HG03571 (cell line): ENCODE results near the gene TRIM72.
"Not testable (repeated sequence)": the region's sequence is repeated elsewhere in the genome, so short reads cannot be mapped to it uniquely, and the experiment has no call there.

Experiments
- ATAC-seq: cut with Tn5 transposase; IDR thresholded peaks from one replicate; pipeline ENCODE4 v1.9.1; 2021; ENCODE audit not compliant: unreplicated experiment

TRIM72 gene

DNA sequence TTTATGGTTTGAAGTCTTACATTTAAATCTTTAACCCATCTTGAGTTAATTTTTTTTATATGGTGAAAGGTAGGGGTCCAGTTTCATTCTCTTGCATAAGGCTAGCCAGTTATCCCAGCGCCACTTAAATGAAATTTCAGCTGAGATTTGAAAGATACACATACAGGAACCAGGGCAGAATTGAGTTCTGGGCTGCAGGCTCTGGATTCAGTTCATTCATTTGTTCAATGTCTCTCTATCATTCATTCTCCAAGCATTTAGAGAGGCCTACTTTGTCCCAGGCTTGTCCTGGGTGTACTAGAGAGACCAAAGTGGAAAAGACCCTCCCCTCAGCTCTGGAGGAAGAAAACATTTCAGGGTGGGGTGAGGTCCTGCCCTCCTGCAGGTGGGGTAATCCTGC lies 577 bp upstream of the TRIM72 start:
- ATAC-seq, result no peak

DNA sequence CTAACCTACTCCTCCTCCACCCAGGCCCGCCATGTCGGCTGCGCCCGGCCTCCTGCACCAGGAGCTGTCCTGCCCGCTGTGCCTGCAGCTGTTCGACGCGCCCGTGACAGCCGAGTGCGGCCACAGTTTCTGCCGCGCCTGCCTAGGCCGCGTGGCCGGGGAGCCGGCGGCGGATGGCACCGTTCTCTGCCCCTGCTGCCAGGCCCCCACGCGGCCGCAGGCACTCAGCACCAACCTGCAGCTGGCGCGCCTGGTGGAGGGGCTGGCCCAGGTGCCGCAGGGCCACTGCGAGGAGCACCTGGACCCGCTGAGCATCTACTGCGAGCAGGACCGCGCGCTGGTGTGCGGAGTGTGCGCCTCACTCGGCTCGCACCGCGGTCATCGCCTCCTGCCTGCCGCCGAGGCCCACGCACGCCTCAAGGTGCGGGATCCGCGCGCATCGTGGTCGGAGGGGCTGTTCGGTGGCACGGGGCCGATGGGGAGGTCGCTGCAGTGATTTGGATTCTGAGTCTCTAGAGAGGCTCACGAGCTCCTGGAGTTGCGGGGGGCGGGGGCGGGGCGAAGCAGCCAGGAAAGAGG lies 878 bp downstream of the TRIM72 start:
- ATAC-seq, result no peak

DNA sequence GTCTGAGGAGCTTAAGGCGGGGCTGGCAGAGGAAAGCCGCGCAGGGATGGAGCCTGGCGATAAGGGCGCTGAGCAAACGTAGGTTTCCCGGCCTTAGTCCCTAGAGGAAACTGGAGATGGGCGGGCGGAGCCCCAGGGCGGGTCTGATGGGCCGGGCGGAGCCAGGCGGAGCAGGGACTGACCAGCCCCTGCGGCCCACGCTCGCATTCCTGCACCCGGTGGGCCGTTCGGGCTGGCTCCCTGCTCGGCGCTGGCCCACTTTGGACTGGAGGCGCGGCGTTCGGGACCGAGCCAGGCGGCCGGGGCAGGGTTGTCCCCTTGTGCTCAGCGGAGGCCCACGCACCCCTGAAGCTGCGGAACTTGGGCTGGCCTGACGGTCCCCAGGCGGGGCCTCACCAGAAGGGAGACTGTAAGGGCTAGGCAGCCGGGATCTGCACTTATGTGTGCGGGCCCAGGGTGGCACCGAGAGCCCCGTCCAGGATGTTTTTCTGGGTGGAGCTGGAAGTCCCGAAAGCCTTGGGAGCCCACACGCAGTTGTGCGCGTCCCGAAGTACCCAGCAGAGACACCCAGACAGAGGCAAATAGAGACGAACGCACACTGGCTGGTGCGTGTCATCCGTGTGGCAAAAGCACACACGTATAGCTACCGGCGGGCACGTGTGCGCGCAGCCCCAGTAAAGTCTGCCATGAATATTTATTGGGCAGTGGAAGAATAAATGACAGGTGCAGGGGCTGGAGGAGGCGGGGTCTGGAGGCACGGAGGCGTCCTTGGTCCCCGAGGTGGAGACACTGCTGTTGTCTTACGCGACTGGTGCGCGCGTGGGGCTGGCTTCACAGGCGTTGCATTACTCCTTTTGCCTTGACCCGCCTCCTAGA lies 1.6 kb downstream of the TRIM72 start:
- no peak for ATAC-seq

DNA sequence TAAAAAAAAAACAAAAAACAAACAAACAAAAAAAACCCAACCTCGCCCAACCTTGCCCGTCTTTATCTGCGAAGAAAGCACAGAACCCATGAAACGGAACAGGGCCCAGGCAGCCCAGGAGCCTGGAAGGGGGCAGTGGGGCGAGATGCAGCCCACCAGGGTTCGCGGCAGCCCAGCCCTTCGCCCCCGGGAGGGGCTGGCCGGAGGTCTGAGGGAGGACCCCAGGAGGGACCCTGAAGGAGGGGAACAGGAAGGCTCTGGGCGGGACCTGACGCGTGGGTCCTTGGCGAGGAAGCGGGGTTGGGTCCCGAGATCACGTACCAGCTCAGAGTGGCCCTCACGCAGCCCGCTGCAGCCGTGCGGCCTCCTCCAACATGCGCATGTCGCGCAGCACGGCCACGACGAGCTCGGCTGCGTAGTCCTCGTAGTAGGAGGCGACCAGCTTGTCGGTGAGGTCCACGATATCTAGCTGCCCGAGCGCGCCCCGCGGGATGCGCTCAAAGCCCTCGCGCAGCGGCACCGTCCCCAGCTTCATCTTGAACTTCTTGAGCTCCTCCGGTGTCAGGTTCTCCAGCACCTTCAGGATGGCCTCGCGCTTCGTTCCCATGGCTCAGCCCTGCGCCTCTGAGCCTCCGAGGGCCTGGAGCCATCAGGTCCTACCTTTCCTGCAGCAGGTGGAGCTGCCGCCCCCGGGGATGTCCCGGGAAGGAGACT lies 2.7 kb downstream of the TRIM72 start, which contains the start of gene PYDC1:
Gene PYDC1 (minus strand): TSS at position 714 of the 714 bp plus-strand sequence. CDS start 107 bp downstream, at position 607.
- no peak for ATAC-seq

DNA sequence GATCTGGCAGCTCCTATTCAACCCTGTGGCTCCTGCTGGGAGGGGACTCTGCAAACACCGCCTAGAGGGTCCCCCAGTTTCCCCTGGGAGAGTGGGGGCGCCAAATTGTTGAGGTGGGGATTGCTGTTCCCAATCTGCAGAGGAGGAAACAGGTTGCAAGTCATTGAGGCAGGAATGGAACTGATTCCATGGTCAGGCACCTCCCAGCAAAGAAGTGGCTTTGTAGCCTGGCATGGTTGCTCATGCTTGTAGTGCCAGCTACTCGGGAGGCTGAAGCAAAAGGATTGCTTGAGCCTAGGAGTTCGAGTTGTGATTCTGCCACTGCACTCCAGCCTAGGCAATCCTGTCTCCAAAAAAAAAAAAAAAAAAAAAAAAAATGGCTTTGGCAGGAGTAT lies 3.2 kb downstream of the TRIM72 start:
- ATAC-seq, result no peak

DNA sequence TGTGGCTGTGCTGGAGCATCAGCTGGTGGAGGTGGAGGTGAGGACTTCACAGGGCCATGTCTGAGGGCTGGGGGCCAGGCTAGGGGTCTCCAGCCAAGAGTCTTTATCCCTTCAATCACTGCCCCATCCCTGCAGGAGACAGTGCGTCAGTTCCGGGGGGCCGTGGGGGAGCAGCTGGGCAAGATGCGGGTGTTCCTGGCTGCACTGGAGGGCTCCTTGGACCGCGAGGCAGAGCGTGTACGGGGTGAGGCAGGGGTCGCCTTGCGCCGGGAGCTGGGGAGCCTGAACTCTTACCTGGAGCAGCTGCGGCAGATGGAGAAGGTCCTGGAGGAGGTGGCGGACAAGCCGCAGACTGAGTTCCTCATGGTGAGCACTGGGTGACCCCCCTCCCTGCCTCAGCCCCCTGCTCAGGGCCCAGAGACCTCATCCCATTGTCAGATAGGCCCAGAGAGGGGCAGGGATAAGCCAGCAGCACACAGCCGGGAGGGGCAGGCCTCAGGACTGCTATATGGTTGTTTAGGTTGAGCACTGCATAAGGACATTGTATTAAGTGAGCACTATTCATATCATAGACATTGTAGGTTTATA lies 5.3 kb downstream of the TRIM72 start:
- ATAC-seq, result no peak

DNA sequence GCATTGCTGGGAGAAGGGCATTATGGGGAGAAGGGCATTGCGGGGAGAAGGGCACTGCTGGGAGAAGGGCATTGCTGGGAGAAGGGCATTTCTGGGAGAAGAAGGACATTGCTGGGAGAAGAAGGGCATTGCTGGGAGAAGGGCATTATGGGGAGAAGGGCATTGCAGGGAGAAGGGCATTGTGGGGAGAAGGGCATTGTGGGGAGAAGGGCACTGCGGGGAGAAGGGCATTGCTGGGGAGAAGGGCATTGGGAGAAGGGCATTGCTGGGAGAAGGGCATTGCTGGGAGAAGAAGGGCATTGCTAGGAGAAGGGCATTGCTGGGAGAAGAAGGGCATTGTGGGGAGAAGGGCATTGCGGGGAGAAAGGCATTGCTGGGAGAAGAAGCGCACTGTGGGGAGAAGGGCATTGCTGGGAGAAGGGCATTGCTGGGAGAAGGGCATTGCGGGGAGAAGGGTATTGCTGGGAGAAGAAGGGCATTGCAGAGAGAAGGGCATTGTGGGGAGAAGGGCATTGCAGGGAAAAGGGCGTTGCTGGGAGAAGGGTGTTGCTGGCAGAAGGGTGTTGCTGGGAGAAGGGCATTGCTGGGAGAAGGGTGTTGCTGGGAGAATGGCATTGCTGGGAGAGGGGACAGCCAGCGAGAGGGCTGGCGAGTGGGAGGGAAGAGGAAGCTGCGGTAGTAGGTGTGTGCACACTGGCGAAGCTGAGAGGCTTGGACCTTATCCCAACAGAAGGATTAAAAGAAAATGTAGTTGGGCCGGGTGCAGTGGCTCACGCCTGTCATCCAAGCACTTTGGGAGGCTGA lies 7.6 kb downstream of the TRIM72 start:
- ATAC-seq, result no peak

DNA sequence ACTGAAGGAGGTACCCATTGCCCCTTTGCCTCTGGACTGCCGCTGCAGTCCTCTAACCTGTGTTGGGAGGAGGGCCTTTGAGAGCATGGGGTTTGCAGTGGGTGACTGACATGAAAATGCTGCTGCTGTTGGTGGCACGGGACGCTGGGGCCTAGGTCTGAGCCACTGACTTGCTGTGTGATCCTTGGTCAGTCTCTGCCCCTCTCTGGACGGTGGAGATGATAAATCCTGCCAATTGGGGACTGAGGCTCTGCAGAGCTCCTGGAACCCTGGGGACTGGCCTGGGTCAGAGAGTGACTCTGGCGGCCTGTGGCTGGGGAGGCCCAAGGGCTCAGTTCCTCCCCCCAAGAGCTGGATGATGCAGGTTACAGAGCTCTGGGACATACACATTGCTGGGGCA lies 9.1 kb downstream of the TRIM72 start:
- no peak for ATAC-seq

DNA sequence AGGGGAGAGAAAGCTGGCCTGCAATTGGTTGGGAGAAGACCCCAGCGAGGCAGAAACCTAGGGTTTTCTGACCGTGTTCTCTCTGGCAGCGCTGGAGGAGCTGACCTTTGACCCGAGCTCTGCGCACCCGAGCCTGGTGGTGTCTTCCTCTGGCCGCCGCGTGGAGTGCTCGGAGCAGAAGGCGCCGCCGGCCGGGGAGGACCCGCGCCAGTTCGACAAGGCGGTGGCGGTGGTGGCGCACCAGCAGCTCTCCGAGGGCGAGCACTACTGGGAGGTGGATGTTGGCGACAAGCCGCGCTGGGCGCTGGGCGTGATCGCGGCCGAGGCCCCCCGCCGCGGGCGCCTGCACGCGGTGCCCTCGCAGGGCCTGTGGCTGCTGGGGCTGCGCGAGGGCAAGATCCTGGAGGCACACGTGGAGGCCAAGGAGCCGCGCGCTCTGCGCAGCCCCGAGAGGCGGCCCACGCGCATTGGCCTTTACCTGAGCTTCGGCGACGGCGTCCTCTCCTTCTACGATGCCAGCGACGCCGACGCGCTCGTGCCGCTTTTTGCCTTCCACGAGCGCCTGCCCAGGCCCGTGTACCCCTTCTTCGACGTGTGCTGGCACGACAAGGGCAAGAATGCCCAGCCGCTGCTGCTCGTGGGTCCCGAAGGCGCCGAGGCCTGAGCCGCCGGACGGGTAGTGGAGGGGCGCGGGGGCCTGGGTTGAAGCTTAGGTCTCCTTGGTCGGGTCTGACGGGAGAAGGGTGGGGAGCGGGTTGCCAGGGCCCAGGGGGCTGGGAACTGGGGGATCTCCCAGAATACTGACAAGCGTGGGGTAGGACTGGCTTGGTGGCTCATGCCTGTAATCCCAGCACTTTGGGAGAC lies 10.4 kb downstream of the TRIM72 start:
- no peak for ATAC-seq

DNA sequence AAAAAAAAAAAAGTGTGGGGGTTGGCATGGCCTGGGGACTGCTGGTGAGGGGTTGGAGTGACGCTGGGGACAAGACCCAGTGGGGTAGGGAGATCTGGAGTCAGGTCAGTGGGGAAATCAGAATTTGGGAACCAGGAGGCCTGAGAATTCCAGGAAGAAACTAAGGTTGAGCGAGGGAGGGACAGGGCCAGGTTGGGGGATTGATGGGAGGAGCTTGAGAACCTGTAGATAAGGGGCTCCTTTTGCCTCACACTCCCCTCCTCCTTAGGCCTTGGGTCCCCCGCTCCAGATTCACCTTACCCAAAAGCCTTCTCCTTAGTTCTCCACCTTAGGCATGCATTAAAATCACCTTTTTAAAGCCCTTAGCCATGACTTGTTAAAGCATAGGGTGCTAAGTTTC lies 11.3 kb downstream of the TRIM72 start:
- no peak for ATAC-seq

DNA sequence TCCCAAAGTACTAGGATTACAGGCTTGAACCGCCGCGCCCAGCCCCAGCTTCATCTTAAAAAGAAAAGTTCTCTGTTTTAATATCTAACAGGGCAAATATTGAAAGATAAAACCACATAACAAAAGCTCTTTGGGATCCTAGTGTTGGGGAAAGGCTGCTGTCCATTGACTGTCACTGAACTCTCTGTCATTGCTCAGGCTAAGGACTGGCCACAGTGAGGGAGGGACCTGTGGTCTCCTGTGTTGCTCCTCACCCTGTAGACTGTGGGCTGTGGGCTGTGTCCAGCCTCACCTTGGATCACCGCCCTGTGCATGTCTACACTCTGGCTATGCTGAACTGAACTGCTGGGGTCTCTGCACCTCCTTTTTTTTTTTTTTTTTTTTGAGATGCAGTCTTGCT lies 14.3 kb downstream of the TRIM72 start:
- ATAC-seq, result no peak

DNA sequence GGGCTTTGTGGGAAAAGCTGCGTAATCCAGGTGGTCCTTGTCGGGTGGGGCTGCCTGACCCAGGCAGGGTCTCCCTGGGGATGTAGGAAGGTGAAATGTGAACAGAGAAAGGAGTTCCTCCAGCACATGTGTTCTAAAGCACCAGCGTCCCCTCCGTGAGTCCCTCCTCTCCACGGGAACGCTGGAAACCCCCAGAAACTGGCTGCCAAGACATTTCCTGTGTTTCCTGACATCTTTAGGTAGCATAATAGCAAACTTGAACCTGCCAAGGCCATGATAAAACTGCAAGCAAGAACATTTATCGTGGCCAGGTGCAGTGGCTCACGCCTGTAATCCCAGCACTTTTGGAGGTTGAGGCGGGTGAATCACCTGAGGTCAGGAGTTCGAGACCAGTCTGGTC lies 15.6 kb downstream of the TRIM72 start:
- ATAC-seq, result no peak

DNA sequence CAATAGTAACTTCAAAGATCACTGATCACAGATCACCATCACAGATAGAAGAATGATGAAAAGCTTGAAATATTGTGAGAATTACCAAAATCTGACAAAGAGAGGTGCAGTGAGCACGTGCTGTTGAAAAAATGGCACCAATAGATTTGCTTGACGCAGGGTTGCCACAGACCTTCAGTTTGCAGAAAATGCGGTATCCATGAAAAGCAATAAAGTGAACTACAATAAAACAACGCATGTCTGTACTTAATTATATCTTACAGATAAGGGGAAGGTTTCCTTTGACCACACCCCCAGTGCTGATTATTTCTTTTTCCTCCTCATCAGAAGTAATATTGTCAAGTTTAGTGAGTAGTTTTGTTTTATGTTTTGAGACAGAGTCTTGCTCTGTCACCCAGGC lies 24.1 kb downstream of the TRIM72 start:
- no peak for ATAC-seq

DNA sequence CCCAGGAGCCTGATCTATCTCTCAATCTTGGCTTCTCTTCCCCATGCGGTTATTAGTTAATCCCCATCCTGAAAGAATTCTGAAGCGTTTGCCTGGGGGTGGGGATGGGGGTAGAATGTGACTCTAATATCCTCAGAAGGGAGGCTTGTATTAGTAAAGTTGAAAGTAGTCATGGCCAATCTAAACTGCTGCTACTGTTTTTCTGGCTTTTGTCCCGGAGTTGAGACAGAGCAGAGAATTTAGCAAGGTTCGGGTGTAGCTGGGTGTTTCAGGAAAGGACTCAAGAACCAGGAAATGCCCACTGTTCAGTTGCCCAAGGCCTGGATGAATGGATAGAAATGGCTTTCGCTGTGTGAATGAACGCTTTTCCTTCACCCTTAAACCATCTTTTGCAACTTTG lies 28.3 kb downstream of the TRIM72 start:
- no peak for ATAC-seq

DNA sequence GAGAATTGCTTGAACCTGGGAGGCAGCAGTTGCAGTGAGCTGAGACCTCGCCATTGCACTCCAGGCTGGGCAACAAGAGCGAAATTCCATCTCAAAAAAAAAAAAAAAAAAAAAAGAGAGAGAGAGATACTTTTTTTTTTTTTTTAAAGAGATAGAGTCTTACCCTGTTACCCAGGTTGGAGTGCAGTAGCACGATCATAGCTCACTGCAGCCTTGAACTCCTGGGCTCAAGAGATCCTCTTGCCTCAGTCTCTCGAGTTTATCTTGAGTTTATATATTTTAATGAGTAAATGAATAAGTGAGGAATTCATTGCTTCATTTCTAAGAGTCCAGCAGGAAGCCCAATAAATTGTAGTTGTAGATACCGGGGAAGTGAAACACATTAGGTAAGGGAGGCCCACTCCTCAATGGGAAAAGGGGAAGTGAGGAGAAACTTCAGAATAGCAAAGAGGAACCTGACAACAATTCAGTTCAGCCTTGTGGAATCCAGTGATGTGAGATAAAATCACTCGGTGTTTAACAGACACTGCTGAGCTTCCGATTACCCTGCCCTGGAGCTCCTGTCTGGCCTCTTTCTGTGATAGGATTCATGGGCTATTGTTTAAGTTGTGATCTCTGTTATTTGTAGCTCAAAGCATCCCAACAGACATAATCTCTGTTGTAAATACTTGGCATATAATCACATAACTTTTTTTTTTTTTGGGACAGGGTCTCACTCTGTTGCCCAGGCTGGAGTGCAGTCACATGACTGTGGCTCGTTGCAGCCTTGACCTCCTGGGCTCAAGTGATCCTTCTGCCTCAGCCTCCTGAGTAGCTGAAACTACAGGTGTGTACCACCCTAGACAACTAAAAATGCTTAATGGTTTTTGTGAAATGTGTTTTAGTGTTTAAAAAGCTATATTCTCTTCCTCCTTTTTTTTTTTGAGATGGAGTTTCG lies 30.1 kb downstream of the TRIM72 start:
- no peak for ATAC-seq

DNA sequence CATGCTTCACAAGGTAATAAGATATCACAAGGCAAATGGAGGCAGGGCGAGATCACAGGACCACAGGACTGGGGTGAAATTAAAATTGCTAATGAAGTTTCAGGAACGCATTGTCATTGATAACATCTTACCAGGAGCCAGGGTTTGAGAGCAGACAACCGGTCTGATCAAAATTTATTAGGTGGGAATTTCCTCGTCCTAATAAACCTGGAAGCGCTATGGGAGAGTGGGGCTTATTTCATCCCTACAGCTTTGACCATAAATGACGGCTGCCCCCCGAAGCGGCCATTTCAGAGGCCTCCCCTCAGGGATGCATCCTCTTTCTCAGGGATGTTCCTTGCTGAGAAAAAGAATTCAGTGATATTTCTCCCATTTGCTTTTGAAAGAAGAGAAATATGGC lies 31.7 kb downstream of the TRIM72 start:
- ATAC-seq, result not testable (repeated sequence)

DNA sequence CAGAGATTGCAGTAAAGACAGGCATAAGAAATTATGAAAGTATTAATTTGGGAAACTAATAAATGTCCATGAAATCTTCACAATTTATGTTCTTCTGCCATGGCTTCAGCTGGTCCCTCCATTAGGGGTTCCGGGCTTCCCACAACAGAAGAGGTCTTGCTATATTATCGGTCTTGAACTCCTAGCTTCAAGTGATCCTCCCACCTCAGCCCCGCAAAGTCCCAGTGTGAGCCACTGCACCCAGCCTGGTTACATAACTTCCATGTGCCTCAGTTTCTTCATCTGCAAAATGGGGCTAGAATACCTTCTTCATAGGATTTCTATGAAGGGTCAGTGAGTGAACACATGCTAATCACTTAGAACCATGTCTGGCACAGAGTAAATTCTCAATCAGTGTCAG lies 32.4 kb downstream of the TRIM72 start:
- ATAC-seq, result no peak

DNA sequence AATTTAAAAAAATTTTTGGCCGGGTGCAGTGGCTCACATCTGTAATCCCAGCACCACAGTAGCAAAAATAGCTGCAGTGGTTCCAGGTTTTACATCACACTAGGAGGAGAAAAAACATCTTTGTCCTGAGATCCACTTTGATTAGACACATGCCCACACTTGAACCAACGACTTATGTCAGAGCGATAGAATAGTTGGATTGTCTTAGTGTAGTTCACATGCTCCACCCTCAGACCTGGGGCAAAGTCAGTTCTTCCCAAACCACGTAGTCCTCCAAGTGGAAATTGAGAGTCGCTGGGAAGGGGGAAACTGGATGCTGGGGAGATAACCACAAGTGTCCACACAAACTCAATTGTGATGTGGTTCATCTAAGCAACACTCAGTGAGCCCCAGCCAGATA lies 34.4 kb downstream of the TRIM72 start:
- no peak for ATAC-seq
